KOPT-K1 (cell line): Measurements from ENCODE around the gene GLB1L3.
"Not testable (repeated sequence)": the region's sequence is repeated elsewhere in the genome, so short reads cannot be mapped to it uniquely, and the experiment has no call there.

Experiments used
- H3K27ac ChIP-seq: fragments of 200-600 bp; sonication (generic); 2 replicates; pipeline ENCODE4 v1.5.1; 2016; ENCODE audit warnings: antibody characterized with exemption, mild to moderate bottlenecking, low read depth, low read length; ENCODE audit not compliant: poor library complexity, severe bottlenecking
- H3K36me3 ChIP-seq: fragments of 200-600 bp; sonication (generic); 2 replicates; pipeline ENCODE4 v1.5.1; 2017; ENCODE audit warnings: antibody characterized with exemption, mild to moderate bottlenecking, low read length, moderate library complexity; ENCODE audit not compliant: insufficient read depth
- H3K9me3 ChIP-seq: fragments of 200-600 bp; sonication (generic); 2 replicates; pipeline ENCODE4 v1.5.1; 2017; ENCODE audit warnings: antibody characterized with exemption, low read length, mild to moderate bottlenecking; ENCODE audit not compliant: insufficient read depth, poor library complexity, severe bottlenecking

GLB1L3 gene

GRCh38 chr11:134294664-134295063 is 18.5 kb downstream of the GLB1L3 start:
- no peaks in the 10 kb centered on the region for H3K9me3 ChIP-seq
- H3K36me3 ChIP-seq: no peaks in the 10 kb centered on the region
- H3K27ac ChIP-seq: no peak overlapping the region

GRCh38 chr11:134312223-134312622 is 36.0 kb downstream of the GLB1L3 start:
- H3K27ac ChIP-seq: no peak overlapping the region

GRCh38 chr11:134312807-134313206 is 36.6 kb downstream of the GLB1L3 start:
- H3K36me3 ChIP-seq: no peaks in the 10 kb centered on the region
- no peak overlapping the region for H3K27ac ChIP-seq
- H3K9me3 ChIP-seq: no peaks in the 10 kb centered on the region

More at GRCh38 chr11:134312223-134312622, 36.0 kb downstream of the GLB1L3 start:
- H3K9me3 ChIP-seq: no peaks in the 10 kb centered on the region
- H3K36me3 ChIP-seq: no peaks in the 10 kb centered on the region

- Histone ChIP-seq H3K27ac (no peak overlapping the region), H3K36me3 (no peaks in the 10 kb centered on the region), H3K9me3 (no peaks in the 10 kb centered on the region)
Observed at GRCh38 chr11:134313379-134313778, 37.2 kb downstream of the GLB1L3 start.

- no peaks in the 10 kb centered on the region for H3K9me3 ChIP-seq
- H3K27ac ChIP-seq: no peak overlapping the region
Observed at GRCh38 chr11:134313821-134314607, 37.8 kb downstream of the GLB1L3 start.

GRCh38 chr11:134317103-134317502 is 40.9 kb downstream of the GLB1L3 start:
- no peak overlapping the region for H3K27ac ChIP-seq
- no peaks in the 10 kb centered on the region for H3K36me3 ChIP-seq
- H3K9me3 ChIP-seq: no peaks in the 10 kb centered on the region

More at GRCh38 chr11:134313821-134314607, 37.8 kb downstream of the GLB1L3 start:
- H3K36me3 ChIP-seq: no peaks in the 10 kb centered on the region

GRCh38 chr11:134321373-134321772 is 45.2 kb downstream of the GLB1L3 start:
- H3K9me3 ChIP-seq, H3K36me3 ChIP-seq, H3K27ac ChIP-seq: not testable (repeated sequence)

- no peaks in the 10 kb centered on the region for H3K36me3 ChIP-seq
- no peak overlapping the region for H3K27ac ChIP-seq
- H3K9me3 ChIP-seq: no peaks in the 10 kb centered on the region
Observed at GRCh38 chr11:134322553-134322952, 46.4 kb downstream of the GLB1L3 start.

- no peak overlapping the region for H3K27ac ChIP-seq
- no peaks in the 10 kb centered on the region for H3K9me3 ChIP-seq
Observed at GRCh38 chr11:134328433-134328832, 52.3 kb downstream of the GLB1L3 start.

GRCh38 chr11:134330611-134331353 is 54.6 kb downstream of the GLB1L3 start:
- no peaks in the 10 kb centered on the region for H3K36me3 ChIP-seq
- H3K27ac ChIP-seq: no peak overlapping the region
- no peaks in the 10 kb centered on the region for H3K9me3 ChIP-seq

More at GRCh38 chr11:134328433-134328832, 52.3 kb downstream of the GLB1L3 start:
- H3K36me3 ChIP-seq: no peaks in the 10 kb centered on the region

GRCh38 chr11:134331354-134332188 is 55.4 kb downstream of the GLB1L3 start, which contains the start of gene GLB1L2:
GLB1L2 (plus strand) TSS chr11:134331988; CDS start chr11:134332062, 74 bp downstream.
- Histone ChIP-seq H3K9me3 (no peaks in the 10 kb centered on the region), H3K27ac (no peak within 1 kb of the TSS), H3K36me3 (no peaks in the 10 kb centered on the region)

GRCh38 chr11:134332189-134332631 is 56.0 kb downstream of the GLB1L3 start:
- Histone ChIP-seq H3K27ac (no peak overlapping the region), H3K36me3 (no peaks in the 10 kb centered on the region), H3K9me3 (no peaks in the 10 kb centered on the region)

GRCh38 chr11:134332782-134333181 is 56.6 kb downstream of the GLB1L3 start:
- Histone ChIP-seq H3K27ac (no peak overlapping the region), H3K36me3 (no peaks in the 10 kb centered on the region), H3K9me3 (no peaks in the 10 kb centered on the region)

GRCh38 chr11:134333312-134333711 is 57.1 kb downstream of the GLB1L3 start:
- H3K27ac ChIP-seq: no peak overlapping the region
- no peaks in the 10 kb centered on the region for H3K36me3 ChIP-seq
- no peaks in the 10 kb centered on the region for H3K9me3 ChIP-seq

GRCh38 chr11:134333946-134334345 is 57.8 kb downstream of the GLB1L3 start:
- no peak overlapping the region for H3K27ac ChIP-seq
- no peaks in the 10 kb centered on the region for H3K9me3 ChIP-seq
- no peaks in the 10 kb centered on the region for H3K36me3 ChIP-seq
